PC-3 (cell line): ENCODE data around the gene SH3RF3. TPM values are rescaled to one million over a fixed set of nuclear protein-coding genes. Genes with fewer than 3 reads are reported as not detected.

ENCODE experiments used
- ATAC-seq: fragments of 200-7000 bp; cut with Tn5 transposase; 2 replicates; pipeline ENCODE4 v1.9.1; 2020; ENCODE audit warnings: mild to moderate bottlenecking, moderate library complexity
- BruUV-seq: library from RNA; stranded (reverse); fragments of 400-500 nt; replicated peaks from 2 replicates; lab custom pipeline; 2021; lab: Mats Ljungman, UMichigan
- CTCF ChIA-PET: fragments of 300-600 bp; sonication (Branson Sonifier 250); formaldehyde crosslinking; loops from one replicate; lab custom pipeline; 2022; ENCODE audit warnings: antibody characterized with exemption; lab: Charles Lee
- POLR2A ChIA-PET: fragments of 300-600 bp; sonication (Branson Sonifier 250); formaldehyde crosslinking; loops from one replicate; lab custom pipeline; 2022; ENCODE audit warnings: antibody characterized with exemption; ENCODE audit not compliant: unreplicated experiment; lab: Charles Lee
- DNase-seq: peaks from one replicate; pipeline ENCODE4 v3.0.0-alpha.2; 2015
- H2AFZ ChIP-seq: fragments of 300-600 bp; sonication (generic); 2 replicates; pipeline ENCODE4 v1.6.0; 2016; ENCODE audit warnings: antibody characterized with exemption, low read length
- H3F3A ChIP-seq: fragments of 300-600 bp; sonication (generic); one replicate; pipeline ENCODE4 v1.6.0; 2017; ENCODE audit warnings: antibody characterized with exemption, low read length, control low read depth, mild to moderate bottlenecking; ENCODE audit not compliant: unreplicated experiment
- H3K27ac ChIP-seq: fragments of 300-600 bp; sonication (generic); 2 replicates; pipeline ENCODE4 v1.5.1; 2016; ENCODE audit warnings: mild to moderate bottlenecking, low read length
- H3K27me3 ChIP-seq: fragments of 300-600 bp; sonication (generic); 2 replicates; pipeline ENCODE4 v1.6.1; 2016; ENCODE audit warnings: low read length, mixed read lengths
- H3K36me3 ChIP-seq: fragments of 300-600 bp; sonication (generic); 2 replicates; pipeline ENCODE4 v1.6.1; 2016; ENCODE audit warnings: low read depth, mixed run types, low read length, mixed read lengths
- H3K4me1 ChIP-seq: fragments of 300-600 bp; sonication (generic); 2 replicates; pipeline ENCODE4 v1.5.1; 2016; ENCODE audit warnings: low read length; ENCODE audit not compliant: insufficient read depth
- H3K4me2 ChIP-seq: fragments of 300-600 bp; sonication (generic); 2 replicates; pipeline ENCODE4 v1.6.0; 2016; ENCODE audit warnings: low read length
- H3K4me3 ChIP-seq: fragments of 300-600 bp; sonication (generic); 2 replicates; pipeline ENCODE4 v1.5.1; 2016; ENCODE audit warnings: mild to moderate bottlenecking, low read length, mixed read lengths
- H3K79me2 ChIP-seq: fragments of 300-600 bp; sonication (generic); 2 replicates; pipeline ENCODE4 v1.6.1; 2017; ENCODE audit warnings: low read length, mixed read lengths
- H3K9ac ChIP-seq: fragments of 300-600 bp; sonication (generic); 2 replicates; pipeline ENCODE4 v1.6.0; 2016; ENCODE audit warnings: mild to moderate bottlenecking, low read length
- H3K9me2 ChIP-seq: fragments of 300-600 bp; sonication (generic); replicated peaks from 2 replicates; pipeline ENCODE4 v1.6.1; 2016; ENCODE audit warnings: mixed run types, low read length, mixed read lengths
- H3K9me3 ChIP-seq: fragments of 300-600 bp; sonication (generic); 2 replicates; pipeline ENCODE4 v1.6.1; 2016; ENCODE audit warnings: low read length, mixed read lengths
- H4K20me1 ChIP-seq: fragments of 300-600 bp; sonication (generic); 2 replicates; pipeline ENCODE4 v1.6.1; 2016; ENCODE audit warnings: low read length, mixed read lengths
- EZH2 ChIP-seq: fragments of 300-600 bp; sonication (generic); IDR thresholded peaks from one replicate; pipeline ENCODE4 v1.6.1; 2017; ENCODE audit warnings: antibody characterized with exemption, mild to moderate bottlenecking, low read length; ENCODE audit not compliant: unreplicated experiment
- EZH2phosphoT487 ChIP-seq: fragments of 300-600 bp; sonication (generic); IDR thresholded peaks from 2 replicates; pipeline ENCODE4 v1.6.1; 2018; ENCODE audit warnings: mild to moderate bottlenecking, antibody characterized with exemption, low read length, borderline replicate concordance
- intact Hi-C: fragments of 100-400 bp; cut with micrococcal nuclease; formaldehyde crosslinking; loops from 2 replicates; pipeline ENCODE4 v1.9.0; 2023
- total RNA-seq: library from RNA; depleted of rRNA; stranded (reverse); fragments of >200 nt; gene quantifications from 2 replicates; pipeline ENCODE4 v1.2.3, GENCODE V29; 2014
- TF ChIP-seq, protein P1 (sequence below): fragments of 300-600 bp; sonication (generic); conservative IDR thresholded peaks from 2 replicates; pipeline ENCODE4 v1.5.1; 2017; ENCODE audit warnings: antibody characterized with exemption, low read depth, mild to moderate bottlenecking, low read length

The SH3RF3 gene
- total RNA-seq, 1 experiment from 2014 or later = 11.7 TPM

DNA sequence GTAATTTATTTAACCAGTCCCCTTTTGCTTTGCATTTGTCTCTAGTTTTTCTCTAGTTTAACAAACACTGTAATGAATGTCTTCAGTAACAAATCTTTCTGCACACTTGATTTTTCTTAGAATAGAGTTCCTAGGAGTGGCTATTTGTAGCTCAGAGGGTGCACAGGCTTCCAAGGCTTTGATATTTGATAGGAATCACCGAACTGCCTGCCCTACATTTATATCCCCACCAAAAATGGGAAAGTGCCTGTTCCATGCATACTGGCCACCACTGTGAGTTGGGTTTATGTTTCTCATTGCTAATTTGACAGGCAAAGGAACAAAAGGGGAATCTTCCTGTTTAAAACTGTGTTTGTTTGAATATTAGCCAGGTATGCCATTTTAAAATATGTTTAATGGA lies 238.7 kb downstream of the SH3RF3 start:
- H3K9ac ChIP-seq = no peak overlapping the region
- no peaks in the 10 kb centered on the region for H3K4me1 ChIP-seq
- H3K79me2 ChIP-seq = peaks cover under 1% of the 10 kb centered on the region; the same call in 1 of the 2 replicates
- no peak overlapping the region for H2AFZ ChIP-seq
- no peak overlapping the region for H3K4me2 ChIP-seq
- no TSS peak for BruUV-seq
- ChIA-PET POLR2A (no interaction called here), CTCF (no interaction called here)
- H3K27me3 ChIP-seq = no peaks in the 10 kb centered on the region
- no peaks in the 10 kb centered on the region for H3K9me3 ChIP-seq
- intact Hi-C loops = no loop called here
- H3K27ac ChIP-seq = no peak overlapping the region
- no peak for ATAC-seq
- H3F3A ChIP-seq = peaks cover 4% of the 10 kb centered on the region
- DNase-seq = no peak
- H3K4me3 ChIP-seq = no peak overlapping the region
- no peaks in the 10 kb centered on the region for H4K20me1 ChIP-seq
- H3K9me2 ChIP-seq = no peaks in the 10 kb centered on the region
- TF ChIP-seq EZH2 (no peak), EZH2phosphoT487 (no peak)
- TF ChIP-seq, protein P1, sequence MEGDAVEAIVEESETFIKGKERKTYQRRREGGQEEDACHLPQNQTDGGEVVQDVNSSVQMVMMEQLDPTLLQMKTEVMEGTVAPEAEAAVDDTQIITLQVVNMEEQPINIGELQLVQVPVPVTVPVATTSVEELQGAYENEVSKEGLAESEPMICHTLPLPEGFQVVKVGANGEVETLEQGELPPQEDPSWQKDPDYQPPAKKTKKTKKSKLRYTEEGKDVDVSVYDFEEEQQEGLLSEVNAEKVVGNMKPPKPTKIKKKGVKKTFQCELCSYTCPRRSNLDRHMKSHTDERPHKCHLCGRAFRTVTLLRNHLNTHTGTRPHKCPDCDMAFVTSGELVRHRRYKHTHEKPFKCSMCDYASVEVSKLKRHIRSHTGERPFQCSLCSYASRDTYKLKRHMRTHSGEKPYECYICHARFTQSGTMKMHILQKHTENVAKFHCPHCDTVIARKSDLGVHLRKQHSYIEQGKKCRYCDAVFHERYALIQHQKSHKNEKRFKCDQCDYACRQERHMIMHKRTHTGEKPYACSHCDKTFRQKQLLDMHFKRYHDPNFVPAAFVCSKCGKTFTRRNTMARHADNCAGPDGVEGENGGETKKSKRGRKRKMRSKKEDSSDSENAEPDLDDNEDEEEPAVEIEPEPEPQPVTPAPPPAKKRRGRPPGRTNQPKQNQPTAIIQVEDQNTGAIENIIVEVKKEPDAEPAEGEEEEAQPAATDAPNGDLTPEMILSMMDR = no peak
- H3K36me3 ChIP-seq = no peaks in the 10 kb centered on the region

DNA sequence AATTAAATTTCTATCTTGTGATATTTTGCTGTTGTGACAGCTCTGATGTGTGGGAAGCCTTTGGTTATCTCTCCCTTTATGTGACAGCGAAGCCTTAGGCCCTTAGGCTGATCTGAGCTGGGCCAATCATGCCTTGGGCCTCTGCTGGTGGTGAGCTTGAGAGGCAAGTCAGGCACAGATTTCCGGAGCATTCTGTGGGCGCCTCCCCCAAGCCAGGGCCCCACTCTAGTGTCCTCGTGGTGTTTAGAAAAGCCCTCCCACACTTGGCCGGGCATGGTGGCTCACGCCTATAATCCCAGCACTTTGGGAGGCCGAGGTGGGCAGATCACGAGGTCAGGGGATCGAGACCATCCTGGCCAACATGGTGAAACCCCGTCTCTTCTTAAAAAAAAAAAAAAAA lies 239.8 kb downstream of the SH3RF3 start:
- no peaks in the 10 kb centered on the region for H3K27me3 ChIP-seq
- CTCF ChIA-PET = no interaction called here
- no peaks in the 10 kb centered on the region for H3F3A ChIP-seq
- no peak for ATAC-seq
- intact Hi-C loops = no loop called here
- TF ChIP-seq, protein P1 = no peak
- no peak for TF ChIP-seq EZH2phosphoT487
- TF ChIP-seq EZH2 = no peak
- POLR2A ChIA-PET = no interaction called here
- no TSS peak for BruUV-seq
- no peaks in the 10 kb centered on the region for H3K9me3 ChIP-seq
- H3K4me3 ChIP-seq = no peak overlapping the region
- no peaks in the 10 kb centered on the region for H4K20me1 ChIP-seq
- no peaks in the 10 kb centered on the region; the same call in 1 of the 2 replicates for H3K79me2 ChIP-seq
- no peaks in the 10 kb centered on the region for H3K9me2 ChIP-seq
- no peak overlapping the region for H3K27ac ChIP-seq
- no peak overlapping the region for H3K9ac ChIP-seq
- no peaks in the 10 kb centered on the region for H3K4me1 ChIP-seq
- no peak for DNase-seq
- no peak overlapping the region for H2AFZ ChIP-seq
- no peaks in the 10 kb centered on the region for H3K36me3 ChIP-seq
- no peak overlapping the region for H3K4me2 ChIP-seq

DNA sequence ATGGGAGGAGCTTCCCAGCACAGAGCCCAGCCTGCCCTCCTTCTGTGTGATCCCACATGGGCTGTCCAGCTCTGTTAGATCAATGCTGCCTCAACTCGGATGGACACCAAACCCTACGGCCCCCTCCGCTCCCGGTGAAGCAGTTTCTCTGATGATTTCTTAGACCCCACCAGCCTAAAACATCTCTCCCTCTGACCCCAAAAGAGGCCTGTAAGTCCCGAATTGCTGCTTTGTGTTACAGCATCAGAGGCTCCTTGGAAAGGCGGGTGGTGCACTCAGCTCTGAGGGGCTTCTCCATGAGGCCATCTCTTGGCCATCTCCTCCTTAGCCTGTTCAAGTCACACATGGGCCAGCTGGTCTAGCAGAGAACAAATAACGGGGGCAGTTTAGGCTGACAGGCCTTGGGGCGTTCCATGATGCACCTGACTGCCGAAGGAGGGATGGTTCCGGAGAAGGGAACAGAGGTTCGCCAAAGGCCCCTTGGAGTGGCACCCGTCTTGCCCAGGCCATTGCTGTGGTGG lies 240.7 kb downstream of the SH3RF3 start:
- H4K20me1 ChIP-seq = no peaks in the 10 kb centered on the region
- ATAC-seq (no peak), DNase-seq (no peak)
- ChIA-PET CTCF (no interaction called here), POLR2A (no interaction called here)
- no TSS peak for BruUV-seq
- no peak overlapping the region for H2AFZ ChIP-seq
- TF ChIP-seq, protein P1 = no peak
- TF ChIP-seq EZH2 (no peak), EZH2phosphoT487 (no peak)
- no peaks in the 10 kb centered on the region for H3K4me1 ChIP-seq
- no peaks in the 10 kb centered on the region for H3F3A ChIP-seq
- no peaks in the 10 kb centered on the region for H3K27me3 ChIP-seq
- intact Hi-C loops = no loop called here
- no peak overlapping the region for H3K9ac ChIP-seq
- H3K4me2 ChIP-seq = no peak overlapping the region
- no peaks in the 10 kb centered on the region for H3K79me2 ChIP-seq
- H3K36me3 ChIP-seq = no peaks in the 10 kb centered on the region
- no peak overlapping the region for H3K27ac ChIP-seq
- no peaks in the 10 kb centered on the region for H3K9me2 ChIP-seq
- no peaks in the 10 kb centered on the region for H3K9me3 ChIP-seq
- no peak overlapping the region for H3K4me3 ChIP-seq
